A673 (cell line): ENCODE results near the gene MAST3.

Experiments
- CTCF ChIP-seq: fragments of 300-800, 200-600 bp; sonication (generic); conservative IDR thresholded peaks from 2 replicates; pipeline ENCODE4 v1.5.1; 2017; ENCODE audit warnings: low read depth, mild to moderate bottlenecking, antibody characterized with exemption, low read length, moderate library complexity, mixed read lengths
- EZH2 ChIP-seq: fragments of 200-600 bp; sonication (generic); IDR thresholded peaks from 2 replicates; pipeline ENCODE4 v1.6.1; 2017; ENCODE audit warnings: borderline replicate concordance, low read depth, mild to moderate bottlenecking, mixed read lengths, antibody characterized with exemption, low read length; ENCODE audit not compliant: poor library complexity, severe bottlenecking

DNA sequence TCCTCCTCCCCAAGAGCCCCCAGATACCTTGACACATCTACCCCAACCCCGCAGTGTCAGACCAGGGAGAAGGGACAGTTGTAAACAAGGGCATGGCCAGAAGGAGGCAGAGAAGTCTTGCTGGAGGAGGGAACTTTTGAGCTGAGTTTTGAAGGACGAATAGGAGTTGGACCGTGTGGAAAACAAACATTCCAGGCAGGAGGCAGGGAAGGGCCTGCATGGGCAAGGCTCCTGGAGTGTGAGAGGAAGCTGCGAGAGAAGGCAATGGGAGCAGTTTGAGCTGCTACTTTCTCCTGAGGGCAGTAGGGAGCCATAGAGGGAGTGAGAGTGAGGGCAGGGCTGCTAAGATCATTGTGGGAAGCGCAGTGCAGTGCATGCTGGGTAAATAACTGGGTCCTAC lies 34.1 kb upstream of the MAST3 start:
- TF ChIP-seq EZH2 (no peak), CTCF (peak; percentile 36)
